Breast epithelium (tissue), 3 donors: ENCODE measurements around the gene VDAC1.

Experiments used
- CTCF ChIP-seq, 3 donors: fragments of 450-650 bp; IDR thresholded peaks; one replicate each; pipeline ENCODE4 v1.5.1; 2016 to 2017; ENCODE audit warnings: antibody characterized with exemption in 3 of 3, mild to moderate bottlenecking in 3 of 3, moderate library complexity in 3 of 3
- POLR2A ChIP-seq: fragments of 450-650 bp; IDR thresholded peaks from one replicate; pipeline ENCODE4 v1.6.1; 2016; ENCODE audit warnings: antibody characterized with exemption, mild to moderate bottlenecking, moderate library complexity
- POLR2AphosphoS5 ChIP-seq, 3 donors: sonication (generic); formaldehyde crosslinking; IDR thresholded peaks; one replicate each; pipeline ENCODE4 v1.6.1; 2017; ENCODE audit warnings: antibody characterized with exemption in 3 of 3

- TF ChIP-seq CTCF (IDR thresholded peaks at IDR 0.05) (no peak), POLR2AphosphoS5 (IDR thresholded peaks at IDR 0.05) (no peak), POLR2A (no peak)
Observed at GRCh38 chr5:134037160-134037559, 32.4 kb upstream of the VDAC1 start.
